GM18867 (cell line): Measurements from ENCODE around the gene ADAT3.
"Not testable (repeated sequence)": the region's sequence is repeated elsewhere in the genome, so short reads cannot be mapped to it uniquely, and the experiment has no call there.

Experiments used
- ATAC-seq: cut with Tn5 transposase; IDR thresholded peaks from one replicate; pipeline ENCODE4 v1.9.1; 2021; ENCODE audit warnings: mild to moderate bottlenecking, moderate library complexity; ENCODE audit not compliant: unreplicated experiment

ADAT3 gene

GRCh38 chr19:1866693-1867348, 38.4 kb upstream of the ADAT3 start:
- ATAC-seq: no peak

- ATAC-seq: no peak
Measured at GRCh38 chr19:1867349-1867724, 37.9 kb upstream of the ADAT3 start.

GRCh38 chr19:1868971-1869370, 36.2 kb upstream of the ADAT3 start:
- ATAC-seq: no peak

GRCh38 chr19:1871140-1871597, 34.0 kb upstream of the ADAT3 start:
- no peak for ATAC-seq

- ATAC-seq: no peak
Measured at GRCh38 chr19:1871630-1872029, 33.6 kb upstream of the ADAT3 start.

- no peak for ATAC-seq
Measured at GRCh38 chr19:1872807-1873523, 32.2 kb upstream of the ADAT3 start.

GRCh38 chr19:1873524-1874473, 31.4 kb upstream of the ADAT3 start:
- ATAC-seq: no peak

- ATAC-seq: no peak
Measured at GRCh38 chr19:1874554-1875185, 30.5 kb upstream of the ADAT3 start.

- not testable (repeated sequence) for ATAC-seq
Measured at GRCh38 chr19:1875265-1875645, 29.9 kb upstream of the ADAT3 start.

GRCh38 chr19:1875646-1876495, 29.3 kb upstream of the ADAT3 start:
- ATAC-seq: peak; percentile 84

- peak; percentile 21 for ATAC-seq
Measured at GRCh38 chr19:1876496-1877279, 28.5 kb upstream of the ADAT3 start.

GRCh38 chr19:1877280-1877660, 27.9 kb upstream of the ADAT3 start:
- not testable (repeated sequence) for ATAC-seq

GRCh38 chr19:1878583-1878982, 26.6 kb upstream of the ADAT3 start:
- not testable (repeated sequence) for ATAC-seq

GRCh38 chr19:1879982-1880381, 25.2 kb upstream of the ADAT3 start:
- not testable (repeated sequence) for ATAC-seq

GRCh38 chr19:1880611-1881392, 24.4 kb upstream of the ADAT3 start:
- no peak for ATAC-seq

- ATAC-seq: not testable (repeated sequence)
Measured at GRCh38 chr19:1881393-1882088, 23.7 kb upstream of the ADAT3 start.

- ATAC-seq: no peak
Measured at GRCh38 chr19:1882089-1882785, 23.0 kb upstream of the ADAT3 start.
